GM19025 (cell line): ENCODE measurements around the gene KRT4.

Experiments
- ATAC-seq: cut with Tn5 transposase; IDR thresholded peaks from one replicate; pipeline ENCODE4 v1.9.1; 2021; ENCODE audit warnings: mild to moderate bottlenecking, low read depth, moderate library complexity; ENCODE audit not compliant: unreplicated experiment

Gene KRT4

GRCh38 chr12:52837413-52837741 is 23.5 kb upstream of the KRT4 start:
- no peak for ATAC-seq

GRCh38 chr12:52836491-52837412 is 22.8 kb upstream of the KRT4 start:
- no peak for ATAC-seq

- no peak for ATAC-seq
These were observed 22.1 kb upstream of the KRT4 start for GRCh38 chr12:52836042-52836466.

GRCh38 chr12:52835271-52836041 is 21.5 kb upstream of the KRT4 start:
- no peak for ATAC-seq

- ATAC-seq: no peak
These were observed 20.7 kb upstream of the KRT4 start for GRCh38 chr12:52834727-52835001.

- ATAC-seq: no peak
These were observed 20.2 kb upstream of the KRT4 start, which contains the start of gene KRT79 for GRCh38 chr12:52833922-52834726. Gene KRT79, minus strand, starts transcription at chr12:52834311. Its CDS starts 51 bp downstream, at chr12:52834260.

- ATAC-seq: no peak
These were observed 19.3 kb upstream of the KRT4 start for GRCh38 chr12:52832985-52833905.

GRCh38 chr12:52832451-52832850 is 18.5 kb upstream of the KRT4 start:
- no peak for ATAC-seq

GRCh38 chr12:52831251-52831650 is 17.3 kb upstream of the KRT4 start:
- ATAC-seq: no peak

- ATAC-seq: no peak
These were observed 16.3 kb upstream of the KRT4 start for GRCh38 chr12:52829986-52830770.

GRCh38 chr12:52828591-52829021 is 14.7 kb upstream of the KRT4 start:
- no peak for ATAC-seq

GRCh38 chr12:52828156-52828555 is 14.2 kb upstream of the KRT4 start:
- ATAC-seq: no peak

- no peak for ATAC-seq
These were observed 13.7 kb upstream of the KRT4 start for GRCh38 chr12:52827499-52828090.

- no peak for ATAC-seq
These were observed 12.9 kb upstream of the KRT4 start for GRCh38 chr12:52826611-52827498.

GRCh38 chr12:52825961-52826360 is 12.0 kb upstream of the KRT4 start:
- no peak for ATAC-seq

GRCh38 chr12:52824741-52825410 is 11.0 kb upstream of the KRT4 start:
- no peak for ATAC-seq

GRCh38 chr12:52823761-52824450 is 10.0 kb upstream of the KRT4 start:
- no peak for ATAC-seq
